HepG2 (cell line): ENCODE results near the gene MTFR1L. TPM values are rescaled to one million over a fixed set of nuclear protein-coding genes. Genes with fewer than 3 reads are reported as not detected.
A peak's percentile ranks its signal among the peaks of the same experiment; 100 is the strongest.

Experiments
- DMAP1 ChIP-seq: IDR thresholded peaks from 2 replicates; pipeline ENCODE4 v1.6.1; 2016
- FOXA1 ChIP-seq, 2 experiments: fragments of 450-650 bp in 1 of 2; sonication (generic) in 1 of 2; formaldehyde crosslinking in 1 of 2; IDR thresholded peaks; 2 replicates each; pipeline versions ENCODE4 v1.4.0 to v1.6.1; 2016 to 2020; ENCODE audit warnings: missing genetic modification reagents in 1 of 2
- HDAC1 ChIP-seq: sonication (generic); formaldehyde crosslinking; IDR thresholded peaks from 2 replicates; pipeline ENCODE4 v1.5.1; 2020; ENCODE audit warnings: mild to moderate bottlenecking, missing genetic modification reagents
- NR3C1 ChIP-seq: sonication (generic); formaldehyde crosslinking; IDR thresholded peaks from 2 replicates; pipeline ENCODE4 v1.4.0; 2020; ENCODE audit warnings: missing genetic modification reagents
- PAF1 ChIP-seq: IDR thresholded peaks from 2 replicates; pipeline ENCODE4 v1.6.1; 2016; ENCODE audit warnings: missing genetic modification reagents, missing compliant biosample characterization
- SATB2 ChIP-seq: sonication (generic); formaldehyde crosslinking; IDR thresholded peaks from 2 replicates; pipeline ENCODE4 v1.5.0; 2020; ENCODE audit warnings: missing genetic modification reagents
- ZC3H4 ChIP-seq: sonication (generic); formaldehyde crosslinking; IDR thresholded peaks from 2 replicates; pipeline ENCODE4 v1.4.0; 2020; ENCODE audit warnings: missing genetic modification reagents, borderline replicate concordance
- ZFP1 ChIP-seq: IDR thresholded peaks from 2 replicates; pipeline ENCODE4 v1.6.1; 2016
- ZNF646 ChIP-seq: sonication (generic); formaldehyde crosslinking; IDR thresholded peaks from 2 replicates; pipeline ENCODE4 v1.9.0; 2021; ENCODE audit warnings: mild to moderate bottlenecking, missing genetic modification reagents
- ZNF652 ChIP-seq: IDR thresholded peaks from 2 replicates; pipeline ENCODE4 v1.6.1; 2016; ENCODE audit warnings: low read depth, borderline replicate concordance
- ZNF660 ChIP-seq: sonication (generic); formaldehyde crosslinking; IDR thresholded peaks from 2 replicates; pipeline ENCODE4 v1.5.1; 2020; ENCODE audit warnings: mild to moderate bottlenecking, low read depth, missing genetic modification reagents, borderline replicate concordance
- ZNF687 ChIP-seq: sonication (generic); formaldehyde crosslinking; IDR thresholded peaks from 2 replicates; pipeline ENCODE4 v1.5.1; 2020; ENCODE audit warnings: mild to moderate bottlenecking, missing genetic modification reagents, moderate library complexity
- polyA plus RNA-seq, 8 experiments: library from polyadenylated mRNA; depleted of rRNA in 3 of 8; stranded (reverse) in 7 of 8; unstranded in 1 of 8; fragments of >200 nt; fragmentation: Illumina TruSeq in 4 of 8; extraction: Trizol in 4 of 8; gene quantifications; 2 replicates each; pipeline versions ENCODE4 v1.2.1 to v1.2.3, GENCODE V29; 2011 to 2016; ENCODE audit warnings: low read depth in 4 of 8, missing spikeins in 1 of 8, mixed read lengths in 1 of 8; ENCODE audit not compliant: insufficient read depth in 1 of 8
- total RNA-seq, 5 experiments: library from RNA; depleted of rRNA; stranded (reverse); fragments of >200 nt; fragmentation: Illumina TruSeq; extraction: Trizol; gene quantifications; 2 replicates each; pipeline ENCODE4 v1.2.3, GENCODE V29; 2016; ENCODE audit warnings: low read depth in 1 of 5
- TF ChIP-seq, protein P1 (sequence below): sonication (generic); formaldehyde crosslinking; IDR thresholded peaks from 2 replicates; pipeline ENCODE4 v1.5.0; 2020; ENCODE audit warnings: mild to moderate bottlenecking, missing genetic modification reagents
- TF ChIP-seq, protein P2 (sequence below): sonication (generic); formaldehyde crosslinking; IDR thresholded peaks from 2 replicates; pipeline ENCODE4 v1.5.1; 2020; ENCODE audit warnings: missing genetic modification reagents, mild to moderate bottlenecking, borderline replicate concordance

The MTFR1L gene
- total and polyA plus RNA-seq, 2 of the 13 experiments (the other 11 are each of a cell fraction or from before 2014, with no cell fraction given), result 38.0 to 55.7 TPM

- TF ChIP-seq ZNF652 (CRISPR knock-in tag) (0 out of 2 replicates have a peak, but pooled peaks have one; percentile 29), ZC3H4 (CRISPR knock-in tag) (no peak), ZNF660 (no peak), SATB2 (CRISPR knock-in tag) (no peak), FOXA1 (IDR thresholded peaks at IDR 0.05) (no peak), FOXA1 (CRISPR knock-in tag; IDR thresholded peaks at IDR 0.05) (peak; percentile 24), NR3C1 (CRISPR knock-in tag) (no peak), ZFP1 (no peak), PAF1 (no peak), ZNF646 (no peak), ZNF687 (CRISPR knock-in tag) (peak; percentile 46; the same call in 1 of the 2 replicates), HDAC1 (CRISPR knock-in tag) (peak; percentile 49; the same call in 1 of the 2 replicates), DMAP1 (CRISPR knock-in tag) (0 out of 2 replicates have a peak, but pooled peaks have one; percentile 34)
- TF ChIP-seq, protein P1, sequence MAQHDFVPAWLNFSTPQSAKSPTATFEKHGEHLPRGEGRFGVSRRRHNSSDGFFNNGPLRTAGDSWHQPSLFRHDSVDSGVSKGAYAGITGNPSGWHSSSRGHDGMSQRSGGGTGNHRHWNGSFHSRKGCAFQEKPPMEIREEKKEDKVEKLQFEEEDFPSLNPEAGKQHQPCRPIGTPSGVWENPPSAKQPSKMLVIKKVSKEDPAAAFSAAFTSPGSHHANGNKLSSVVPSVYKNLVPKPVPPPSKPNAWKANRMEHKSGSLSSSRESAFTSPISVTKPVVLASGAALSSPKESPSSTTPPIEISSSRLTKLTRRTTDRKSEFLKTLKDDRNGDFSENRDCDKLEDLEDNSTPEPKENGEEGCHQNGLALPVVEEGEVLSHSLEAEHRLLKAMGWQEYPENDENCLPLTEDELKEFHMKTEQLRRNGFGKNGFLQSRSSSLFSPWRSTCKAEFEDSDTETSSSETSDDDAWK, result no peak
- TF ChIP-seq, protein P2, sequence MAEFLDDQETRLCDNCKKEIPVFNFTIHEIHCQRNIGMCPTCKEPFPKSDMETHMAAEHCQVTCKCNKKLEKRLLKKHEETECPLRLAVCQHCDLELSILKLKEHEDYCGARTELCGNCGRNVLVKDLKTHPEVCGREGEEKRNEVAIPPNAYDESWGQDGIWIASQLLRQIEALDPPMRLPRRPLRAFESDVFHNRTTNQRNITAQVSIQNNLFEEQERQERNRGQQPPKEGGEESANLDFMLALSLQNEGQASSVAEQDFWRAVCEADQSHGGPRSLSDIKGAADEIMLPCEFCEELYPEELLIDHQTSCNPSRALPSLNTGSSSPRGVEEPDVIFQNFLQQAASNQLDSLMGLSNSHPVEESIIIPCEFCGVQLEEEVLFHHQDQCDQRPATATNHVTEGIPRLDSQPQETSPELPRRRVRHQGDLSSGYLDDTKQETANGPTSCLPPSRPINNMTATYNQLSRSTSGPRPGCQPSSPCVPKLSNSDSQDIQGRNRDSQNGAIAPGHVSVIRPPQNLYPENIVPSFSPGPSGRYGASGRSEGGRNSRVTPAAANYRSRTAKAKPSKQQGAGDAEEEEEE (CRISPR knock-in tag), result no peak
Observed at GRCh38 chr1:25861316-25862286, 41.8 kb downstream of the MTFR1L start (continued).
